ENCODE data around the gene HIVEP1.
"Not testable (repeated sequence)": the region's sequence is repeated elsewhere in the genome, so short reads cannot be mapped to it uniquely, and the experiment has no call there.

HIVEP1 gene

GRCh38 chr6:12163744-12164507 lies 151.8 kb downstream of the HIVEP1 start:
- no peak for DNase-seq

GRCh38 chr6:12164508-12164770 lies 152.3 kb downstream of the HIVEP1 start:
- no peak for DNase-seq

DNA sequence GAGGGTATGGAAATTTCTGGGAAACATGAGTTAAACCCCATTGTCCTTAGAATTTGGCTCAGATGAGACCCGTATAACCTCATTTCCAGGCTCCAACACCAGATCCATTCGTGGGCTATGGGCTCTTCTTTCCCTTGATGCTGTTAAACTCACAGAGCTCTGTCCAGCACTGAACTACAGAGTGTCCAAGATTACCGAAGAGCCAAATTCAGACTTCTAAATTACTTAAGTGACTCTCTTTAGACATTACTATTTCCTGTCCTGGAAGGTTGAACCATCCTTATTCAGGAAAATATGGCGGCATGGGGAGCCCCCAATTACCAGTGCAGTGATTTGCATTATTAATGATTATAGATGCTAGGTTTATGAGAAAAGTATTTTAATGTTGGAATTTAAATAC lies 153.2 kb downstream of the HIVEP1 start:
- no peak for DNase-seq

DNA sequence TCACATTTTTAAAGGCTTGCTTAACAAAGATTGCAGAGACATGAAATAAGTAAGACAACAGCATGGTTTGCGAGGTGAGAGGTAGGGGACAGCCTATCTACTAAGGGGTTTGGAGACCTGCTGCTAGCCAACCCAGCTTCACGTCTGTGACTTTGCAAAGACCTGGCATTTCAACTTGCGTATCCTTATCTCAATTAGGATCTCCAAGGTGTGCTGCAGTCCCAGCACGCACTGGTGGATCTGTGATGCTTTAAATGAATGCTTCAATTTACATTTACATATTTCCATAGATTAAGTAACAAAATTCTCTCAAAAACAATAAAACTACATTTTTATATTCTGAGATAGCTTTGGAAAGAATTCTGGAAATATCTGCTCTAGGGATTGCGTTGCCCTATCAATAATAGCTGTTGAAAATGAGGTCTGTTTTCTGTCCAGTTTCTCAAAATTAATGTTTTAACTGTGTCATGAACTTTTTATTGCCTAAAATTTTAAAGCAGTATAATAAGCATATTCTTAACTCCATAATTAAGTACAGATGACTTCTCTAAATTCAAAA lies 153.7 kb downstream of the HIVEP1 start:
- no peak for DNase-seq

DNA sequence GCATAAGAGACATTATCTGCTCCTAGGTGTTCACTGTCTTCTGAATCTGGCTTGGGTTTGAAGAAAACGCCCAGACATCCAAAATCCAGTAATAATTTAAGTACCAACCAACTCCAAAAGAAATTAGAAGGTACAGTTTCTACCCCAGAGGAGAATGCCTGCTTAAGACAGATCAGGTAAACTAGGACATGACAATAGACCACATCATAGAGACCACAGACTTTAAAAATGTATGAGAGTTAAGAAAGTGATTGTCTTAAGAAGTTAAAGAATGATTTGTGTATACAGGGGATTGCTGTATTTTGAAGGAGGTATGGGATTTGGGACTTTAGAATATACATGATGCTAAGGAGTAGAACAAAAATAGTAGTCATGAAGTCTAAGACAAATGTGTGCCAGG lies 157.3 kb downstream of the HIVEP1 start:
- DNase-seq: no peak

DNA sequence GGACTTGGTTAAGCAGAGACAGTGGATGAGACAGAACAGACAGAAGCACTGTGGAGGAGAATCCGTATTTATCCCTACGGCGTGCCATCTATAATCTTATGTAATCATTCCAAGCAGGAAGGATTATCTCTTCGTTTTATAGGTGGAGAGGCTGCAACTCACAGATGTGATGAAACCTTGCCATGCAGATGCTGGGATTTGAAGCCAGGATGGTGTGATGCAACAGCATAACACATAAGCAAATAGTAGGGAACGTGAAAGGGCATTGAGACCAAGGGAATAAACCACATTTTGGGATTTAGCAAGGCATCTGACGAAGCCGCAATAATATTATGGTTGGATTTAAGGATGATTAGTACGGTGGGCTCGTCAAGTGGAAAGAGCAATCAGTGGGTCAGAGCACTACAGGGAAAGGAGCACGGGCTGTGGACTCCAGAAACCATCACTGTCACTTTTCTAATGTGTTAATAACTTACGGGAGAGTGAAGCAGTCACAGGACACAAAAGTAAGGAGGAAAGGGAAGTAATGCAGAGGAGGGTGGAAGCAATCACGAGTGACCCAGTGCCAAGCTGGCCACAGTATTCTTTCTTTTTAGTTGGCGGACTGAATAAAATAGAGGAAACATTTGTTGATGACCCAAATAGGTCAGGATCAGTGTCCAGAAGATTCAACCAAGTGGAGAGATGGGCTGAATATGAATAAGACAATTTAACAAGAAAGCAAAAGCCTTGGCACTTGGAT lies 158.4 kb downstream of the HIVEP1 start:
- no peak for DNase-seq

- no peak for DNase-seq
Observed at GRCh38 chr6:12171717-12172116, 159.6 kb downstream of the HIVEP1 start.

GRCh38 chr6:12172572-12172971 lies 160.5 kb downstream of the HIVEP1 start:
- DNase-seq: no peak

DNA sequence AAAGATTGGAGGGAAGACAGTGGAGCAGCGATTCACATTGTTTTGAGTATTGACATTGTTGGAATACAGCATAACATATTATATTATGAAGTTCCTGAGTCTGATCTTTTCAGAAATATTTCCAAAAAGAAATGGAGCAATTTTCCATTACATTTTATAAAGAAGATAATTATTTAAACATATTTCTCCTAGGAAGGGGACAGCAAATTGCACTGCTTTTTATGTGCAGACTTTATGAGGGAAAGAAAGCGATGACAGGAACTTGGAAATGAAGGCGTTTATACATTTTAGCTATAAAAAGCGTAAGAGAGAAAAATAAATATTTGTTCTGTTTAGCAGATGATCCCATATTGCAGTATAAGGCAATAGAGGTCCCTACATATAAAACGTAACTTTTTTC lies 161.1 kb downstream of the HIVEP1 start:
- DNase-seq: no peak

GRCh38 chr6:12173661-12174060 lies 161.5 kb downstream of the HIVEP1 start:
- no peak for DNase-seq

- DNase-seq: no peak
Observed at GRCh38 chr6:12174878-12175277, 162.8 kb downstream of the HIVEP1 start.

- DNase-seq: no peak
Observed at GRCh38 chr6:12175626-12176025, 163.5 kb downstream of the HIVEP1 start.

- not testable (repeated sequence) for DNase-seq
Observed at GRCh38 chr6:12176782-12177181, 164.7 kb downstream of the HIVEP1 start.

- no peak for DNase-seq
Observed at GRCh38 chr6:12178521-12178920, 166.4 kb downstream of the HIVEP1 start.

DNA sequence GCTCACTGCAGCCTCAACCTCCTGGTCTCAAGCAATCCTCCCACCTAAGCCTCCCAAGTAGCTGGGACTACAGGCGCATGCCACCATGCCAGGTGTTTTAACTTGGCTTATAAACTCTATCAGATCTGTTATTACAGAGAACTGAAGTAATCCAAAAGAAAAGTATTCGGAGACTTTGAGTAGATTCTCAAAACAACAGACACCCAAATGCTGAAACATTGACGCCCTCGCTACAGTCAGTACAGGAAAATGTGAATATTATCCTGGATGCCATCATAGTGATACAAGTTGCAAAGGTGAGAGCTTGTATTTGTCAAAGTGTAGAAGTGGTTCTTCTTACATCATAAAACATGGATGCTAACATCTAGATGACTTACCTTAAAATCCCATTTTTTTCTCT lies 169.4 kb downstream of the HIVEP1 start:
- DNase-seq: no peak

DNA sequence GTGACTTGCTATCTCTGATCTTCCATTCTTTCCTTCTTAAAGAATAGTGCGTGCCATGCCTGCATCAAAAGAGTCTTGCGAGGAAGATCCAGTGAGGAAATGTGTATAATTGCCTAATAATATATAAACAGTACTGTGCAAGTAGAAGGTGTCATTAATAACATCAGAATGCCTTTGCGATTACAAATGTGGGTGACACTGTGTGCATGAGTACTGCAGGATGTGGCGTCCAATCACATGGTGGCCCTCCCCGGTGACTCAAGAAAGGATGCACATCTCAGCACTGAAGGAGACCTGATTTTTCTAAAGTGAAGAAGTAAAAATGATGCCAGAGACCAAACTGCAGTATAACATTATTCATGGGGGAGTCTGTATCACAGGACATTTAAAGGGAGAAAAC lies 170.6 kb downstream of the HIVEP1 start:
- no peak for DNase-seq

GRCh38 chr6:12185081-12185673 lies 173.1 kb downstream of the HIVEP1 start:
- DNase-seq: no peak

DNA sequence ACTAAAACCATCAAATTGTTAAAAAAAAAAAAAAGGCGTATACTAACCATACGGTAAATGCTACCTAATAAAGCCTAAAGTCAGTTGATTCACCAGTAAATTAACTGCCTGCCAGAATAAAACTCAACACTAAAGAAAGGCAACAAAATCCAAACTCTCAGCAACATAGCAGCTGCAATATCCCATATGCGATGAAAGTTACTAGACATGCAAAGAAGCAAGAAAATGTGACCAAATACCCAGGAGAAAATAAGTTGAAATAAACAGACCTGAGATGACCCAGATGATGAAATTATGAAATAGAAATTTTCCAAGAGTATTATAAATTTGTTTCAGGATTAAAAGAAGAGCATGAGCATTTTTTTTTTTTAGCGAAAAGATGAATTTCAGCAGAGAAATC lies 174.4 kb downstream of the HIVEP1 start:
- DNase-seq: no peak

DNA sequence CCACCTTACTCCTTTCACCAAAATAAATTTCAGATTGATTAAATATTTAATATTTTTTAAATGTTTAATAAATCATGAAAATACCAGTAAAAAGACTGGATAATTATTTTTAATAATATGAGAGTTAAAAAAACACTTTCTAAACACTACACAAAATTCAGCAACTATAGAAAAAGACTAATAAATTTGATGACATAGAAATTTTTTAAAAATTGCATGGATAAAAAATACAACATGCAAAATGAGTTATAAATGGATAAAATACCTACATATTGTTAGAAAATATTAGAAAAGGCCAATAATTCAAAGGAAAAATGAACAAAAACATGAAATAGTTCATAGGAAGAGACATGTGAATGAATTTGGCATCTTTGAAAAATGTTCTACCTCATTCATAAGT lies 177.0 kb downstream of the HIVEP1 start:
- no peak for DNase-seq

GRCh38 chr6:12189661-12190060 lies 177.5 kb downstream of the HIVEP1 start:
- DNase-seq: no peak

DNA sequence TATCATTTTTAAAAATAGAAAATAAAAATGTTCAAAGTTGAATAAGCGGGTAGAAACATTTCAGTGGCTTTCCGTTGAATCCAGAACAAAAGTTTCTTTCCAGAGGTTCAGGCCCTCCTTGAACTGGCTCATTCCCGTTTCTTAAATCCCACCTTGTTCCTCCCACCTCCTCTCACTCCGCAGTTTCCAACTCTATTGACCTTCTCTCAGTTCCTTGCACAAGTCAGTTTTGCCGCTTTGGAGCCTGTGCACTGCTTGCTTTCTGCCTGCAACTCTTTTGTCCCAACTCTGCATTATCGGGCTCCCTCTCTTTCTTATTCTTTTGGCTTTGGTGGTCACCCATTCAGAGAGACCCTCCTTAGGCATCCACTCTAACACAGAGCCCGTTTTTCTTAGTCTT lies 178.1 kb downstream of the HIVEP1 start:
- no peak for DNase-seq

DNA sequence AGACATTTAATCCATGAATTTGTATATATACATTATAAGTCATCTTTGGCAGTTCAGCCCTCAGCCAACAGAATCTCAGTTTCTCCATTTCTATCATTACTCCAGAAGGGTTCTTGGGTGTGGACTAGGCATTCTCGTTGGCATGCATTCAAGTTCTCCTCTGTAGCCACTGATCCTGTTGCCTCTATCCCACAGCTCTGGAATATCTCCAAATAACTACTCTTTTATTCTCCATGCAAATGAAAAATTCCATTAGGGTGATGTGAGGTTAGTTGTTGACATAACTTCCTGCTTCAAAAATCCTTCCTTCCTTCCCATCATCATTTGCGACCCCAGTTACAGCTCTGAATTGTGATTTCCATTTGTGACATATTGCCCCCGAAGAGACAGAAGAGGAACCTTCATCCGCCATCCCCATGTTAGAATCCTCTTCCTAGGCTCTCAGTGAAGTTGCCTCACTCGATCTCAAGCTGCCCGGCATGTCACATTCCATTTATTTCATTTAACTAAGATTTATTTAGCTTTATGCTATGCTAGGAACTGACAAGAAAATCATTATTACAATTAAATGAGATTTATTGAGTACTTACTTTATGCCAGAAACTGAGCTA lies 184.3 kb downstream of the HIVEP1 start:
- no peak for DNase-seq

DNA sequence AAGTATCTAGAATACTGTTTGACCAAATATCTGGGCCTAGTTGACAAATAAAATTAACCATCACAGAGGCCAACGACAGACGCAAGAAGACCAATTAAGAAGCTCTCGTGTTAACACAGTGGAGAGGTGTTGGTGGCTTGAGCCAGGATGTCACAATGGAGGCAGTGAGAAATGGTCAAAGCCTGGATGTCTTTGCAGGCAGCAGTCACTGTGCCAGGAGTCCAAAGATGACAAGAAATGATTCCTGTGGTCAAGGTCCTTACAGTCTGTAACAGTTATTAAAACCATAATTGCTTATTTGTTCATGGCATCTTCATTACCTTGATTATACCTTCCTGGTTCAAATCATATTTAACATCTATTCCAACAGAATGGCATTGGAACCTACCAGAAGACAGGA lies 186.7 kb downstream of the HIVEP1 start:
- DNase-seq: no peak
